Measurements from ENCODE around the gene CHD9NB. TPM values are rescaled to one million over a fixed set of nuclear protein-coding genes. Genes with fewer than 3 reads are reported as not detected.

The CHD9NB gene
- total and polyA plus RNA-seq, 2 experiments from 2014 or later = 0.81 to 2.3 TPM

- no peaks in the 10 kb centered on the region for H4K20me1 ChIP-seq (ENCODE audit: insufficient read depth, poor library complexity, severe bottlenecking)
- no peak overlapping the region for H3K4me3 ChIP-seq
- H3K4me2 ChIP-seq = peak overlapping the region; percentile 88
- H3K36me3 ChIP-seq (replicated peaks; ENCODE audit: insufficient read depth, low read depth) = no peaks in the 10 kb centered on the region
- H3K9me3 ChIP-seq (ENCODE audit: low read depth) = no peaks in the 10 kb centered on the region
- no peak overlapping the region for H2AFZ ChIP-seq
- WGBS (ENCODE audit: low lambda C conversion rate, missing lambda C conversion rate) = 83% methylated on average over 8 of the region's 8 CpGs
- H3K4me1 ChIP-seq (ENCODE audit: insufficient read depth) = peaks cover 16% of the 10 kb centered on the region
- DNase-seq (ENCODE audit: low spot score) = no peak
- TF ChIP-seq CTCF (IDR thresholded peaks at IDR 0.05; ENCODE audit: poor library complexity) = no peak
- no peak for TF ChIP-seq EZH2phosphoT487 (IDR thresholded peaks at IDR 0.05; ENCODE audit: low read depth, severe bottlenecking, unreplicated experiment)
- H3K27ac ChIP-seq = peak overlapping the region; percentile 91
- H3K9me2 ChIP-seq (replicated peaks; ENCODE audit: insufficient read depth) = no peaks in the 10 kb centered on the region
- H3K27me3 ChIP-seq = no peaks in the 10 kb centered on the region
- H3K79me2 ChIP-seq = peaks cover 55% of the 10 kb centered on the region
Measured at GRCh38 chr16:53056392-53056881, 3.7 kb upstream of the CHD9NB start.

- peak overlapping the region; percentile 88 for H3K4me2 ChIP-seq
- H3K4me1 ChIP-seq (ENCODE audit: insufficient read depth) = peaks cover 16% of the 10 kb centered on the region
- H4K20me1 ChIP-seq (ENCODE audit: insufficient read depth, poor library complexity, severe bottlenecking) = no peaks in the 10 kb centered on the region
- H3K27ac ChIP-seq = peak overlapping the region; percentile 91
- TF ChIP-seq EZH2 (IDR thresholded peaks at IDR 0.05; ENCODE audit: borderline replicate concordance) (no peak), EZH2phosphoT487 (IDR thresholded peaks at IDR 0.05; ENCODE audit: low read depth, severe bottlenecking, unreplicated experiment) (no peak), CTCF (IDR thresholded peaks at IDR 0.05; ENCODE audit: poor library complexity) (no peak)
- peak overlapping the region; percentile 82 for H2AFZ ChIP-seq
- peak; percentile 66 for DNase-seq (ENCODE audit: low spot score)
- peak overlapping the region; percentile 75 for H3K4me3 ChIP-seq
- H3K9me3 ChIP-seq (ENCODE audit: low read depth) = no peaks in the 10 kb centered on the region
- no peaks in the 10 kb centered on the region for H3K36me3 ChIP-seq (replicated peaks; ENCODE audit: insufficient read depth, low read depth)
- H3K27me3 ChIP-seq = no peaks in the 10 kb centered on the region
- no peaks in the 10 kb centered on the region for H3K9me2 ChIP-seq (replicated peaks; ENCODE audit: insufficient read depth)
- 25% methylated on average over 10 of the region's 10 CpGs for WGBS (ENCODE audit: low lambda C conversion rate, missing lambda C conversion rate)
- peaks cover 48% of the 10 kb centered on the region for H3K79me2 ChIP-seq
Measured at GRCh38 chr16:53055541-53056391, 3.1 kb upstream of the CHD9NB start.

- Histone ChIP-seq H3K27me3 (no peaks in the 10 kb centered on the region), H3K4me3 (peak within 1 kb of the TSS; percentile 75), H4K20me1 (ENCODE audit: insufficient read depth, poor library complexity, severe bottlenecking) (no peaks in the 10 kb centered on the region), H3K9me2 (replicated peaks; ENCODE audit: insufficient read depth) (no peaks in the 10 kb centered on the region), H3K9me3 (ENCODE audit: low read depth) (no peaks in the 10 kb centered on the region), H3K4me2 (peak within 1 kb of the TSS; percentile 88), H3K27ac (peak within 1 kb of the TSS; percentile 91), H3K79me2 (peaks cover 39% of the 10 kb centered on the region), H3K36me3 (replicated peaks; ENCODE audit: insufficient read depth, low read depth) (no peaks in the 10 kb centered on the region), H2AFZ (peak within 1 kb of the TSS; percentile 82), H3K4me1 (ENCODE audit: insufficient read depth) (peaks cover 16% of the 10 kb centered on the region)
- DNase-seq (ENCODE audit: low spot score) = peak; percentile 95
- TF ChIP-seq CTCF (IDR thresholded peaks at IDR 0.05; ENCODE audit: poor library complexity) (peak; percentile 100), EZH2 (IDR thresholded peaks at IDR 0.05; ENCODE audit: borderline replicate concordance) (no peak)
- under 1% methylated on average over 55 of the region's 62 CpGs for WGBS (ENCODE audit: low lambda C conversion rate, missing lambda C conversion rate)
Measured at GRCh38 chr16:53054670-53055485, 2.2 kb upstream of the CHD9NB start, which contains the start of gene CHD9. TSS of gene CHD9 (plus strand) at chr16:53054991. CDS start at chr16:53156090, 101,099 bp downstream.
